Astrocyte of the cerebellum (primary cell): Measurements from ENCODE around the gene NPIPB12.
"Not testable (repeated sequence)": the region's sequence is repeated elsewhere in the genome, so short reads cannot be mapped to it uniquely, and the experiment has no call there.

ENCODE experiments used
- DNase-seq: peaks from one replicate; pipeline ENCODE4 v3.0.0-alpha.2; 2011; ENCODE audit warnings: low read depth
- H3K4me3 ChIP-seq: 2 replicates; pipeline ENCODE4 v1.5.1; 2011; ENCODE audit warnings: mild to moderate bottlenecking, low read depth, low read length, moderate library complexity
- in situ Hi-C: cut with HindIII; loops from 2 replicates; pipeline ENCODE4 v1.10.0; 2017; ENCODE audit warnings: low sequenced_read_pairs

The NPIPB12 gene

GRCh38 chr16:29506308-29506707, at the start of gene NPIPB12:
NPIPB12 (minus strand) TSS chr16:29506408.
- H3K4me3 ChIP-seq, in situ Hi-C loops: not testable (repeated sequence)

GRCh38 chr16:29521520-29521919, 15.3 kb upstream of the NPIPB12 start:
- in situ Hi-C loops, H3K4me3 ChIP-seq: not testable (repeated sequence)

More at GRCh38 chr16:29506308-29506707, at the start of gene NPIPB12:
- DNase-seq: not testable (repeated sequence)

GRCh38 chr16:29482276-29482675, 23.9 kb downstream of the NPIPB12 start:
- H3K4me3 ChIP-seq, DNase-seq, in situ Hi-C loops: not testable (repeated sequence)

More at GRCh38 chr16:29521520-29521919, 15.3 kb upstream of the NPIPB12 start:
- DNase-seq: not testable (repeated sequence)

- in situ Hi-C loops, H3K4me3 ChIP-seq, DNase-seq: not testable (repeated sequence)
These were observed 34.1 kb downstream of the NPIPB12 start for GRCh38 chr16:29472065-29472464.

GRCh38 chr16:29469660-29470059, 36.5 kb downstream of the NPIPB12 start:
- DNase-seq, H3K4me3 ChIP-seq, in situ Hi-C loops: not testable (repeated sequence)

- DNase-seq, H3K4me3 ChIP-seq, in situ Hi-C loops: not testable (repeated sequence)
These were observed 38.4 kb downstream of the NPIPB12 start for GRCh38 chr16:29467654-29468366.

GRCh38 chr16:29466904-29467303, 39.3 kb downstream of the NPIPB12 start:
- in situ Hi-C loops, H3K4me3 ChIP-seq, DNase-seq: not testable (repeated sequence)

GRCh38 chr16:29465985-29466824, 40.0 kb downstream of the NPIPB12 start:
- DNase-seq, H3K4me3 ChIP-seq, in situ Hi-C loops: not testable (repeated sequence)

GRCh38 chr16:29460647-29461030, 45.6 kb downstream of the NPIPB12 start:
- DNase-seq, H3K4me3 ChIP-seq, in situ Hi-C loops: not testable (repeated sequence)

- DNase-seq, in situ Hi-C loops, H3K4me3 ChIP-seq: not testable (repeated sequence)
These were observed 46.2 kb downstream of the NPIPB12 start, which contains the start of gene SULT1A4 for GRCh38 chr16:29459706-29460646. SULT1A4 (plus strand) TSS chr16:29459913; CDS start chr16:29461386, 1,473 bp downstream.

- H3K4me3 ChIP-seq, in situ Hi-C loops, DNase-seq: not testable (repeated sequence)
These were observed 48.5 kb downstream of the NPIPB12 start for GRCh38 chr16:29457660-29458059.

- H3K4me3 ChIP-seq, in situ Hi-C loops, DNase-seq: not testable (repeated sequence)
These were observed 51.4 kb downstream of the NPIPB12 start for GRCh38 chr16:29454828-29455227.

GRCh38 chr16:29454269-29454668, 51.9 kb downstream of the NPIPB12 start, which contains the start of the genes BOLA2 and SLX1B:
BOLA2 (minus strand) TSS chr16:29454351; CDS start chr16:29454253, 98 bp downstream.
SLX1B (plus strand) TSS chr16:29454533.
- DNase-seq, in situ Hi-C loops, H3K4me3 ChIP-seq: not testable (repeated sequence)

GRCh38 chr16:29453754-29454153, 52.5 kb downstream of the NPIPB12 start:
- H3K4me3 ChIP-seq, DNase-seq, in situ Hi-C loops: not testable (repeated sequence)
